GM15510 (cell line): ENCODE data around the gene PFKFB4.

ENCODE experiments used
- POLR2A ChIP-seq: IDR thresholded peaks from 3 replicates; pipeline ENCODE4 v1.6.1; 2011; ENCODE audit warnings: borderline replicate concordance; ENCODE audit not compliant: insufficient read length; ENCODE audit errors: extremely low read depth

Gene PFKFB4

GRCh38 chr3:48532977-48533337 is 23.6 kb downstream of the PFKFB4 start:
- no peak for TF ChIP-seq POLR2A

- no peak for TF ChIP-seq POLR2A
Observed at GRCh38 chr3:48532271-48532976, 24.2 kb downstream of the PFKFB4 start.

GRCh38 chr3:48528754-48529153 is 27.8 kb downstream of the PFKFB4 start:
- TF ChIP-seq POLR2A, result no peak

GRCh38 chr3:48528048-48528447 is 28.6 kb downstream of the PFKFB4 start:
- TF ChIP-seq POLR2A, result no peak

GRCh38 chr3:48524970-48525369 is 31.6 kb downstream of the PFKFB4 start:
- TF ChIP-seq POLR2A, result no peak

- TF ChIP-seq POLR2A, result no peak
Observed at GRCh38 chr3:48521635-48522034, 35.0 kb downstream of the PFKFB4 start.

GRCh38 chr3:48519277-48519643 is 37.3 kb downstream of the PFKFB4 start:
- TF ChIP-seq POLR2A, result no peak

GRCh38 chr3:48518638-48519276 is 37.8 kb downstream of the PFKFB4 start:
- TF ChIP-seq POLR2A, result no peak

GRCh38 chr3:48518069-48518468 is 38.5 kb downstream of the PFKFB4 start:
- TF ChIP-seq POLR2A, result no peak

GRCh38 chr3:48516571-48516970 is 40.0 kb downstream of the PFKFB4 start:
- no peak for TF ChIP-seq POLR2A

GRCh38 chr3:48514431-48515227 is 42.0 kb downstream of the PFKFB4 start:
- TF ChIP-seq POLR2A, result no peak

- no peak for TF ChIP-seq POLR2A
Observed at GRCh38 chr3:48511551-48511950, 45.1 kb downstream of the PFKFB4 start.

GRCh38 chr3:48507256-48508061 is 49.1 kb downstream of the PFKFB4 start:
- TF ChIP-seq POLR2A, result no peak

- no peak for TF ChIP-seq POLR2A
Observed at GRCh38 chr3:48505968-48506504, 50.6 kb downstream of the PFKFB4 start.
